Ectodermal cell (in vitro differentiated cells): Measurements from ENCODE around the gene PXDN.
"Not testable (repeated sequence)": the region's sequence is repeated elsewhere in the genome, so short reads cannot be mapped to it uniquely, and the experiment has no call there.

Source experiments
- H3K27ac ChIP-seq: 2 replicates; pipeline ENCODE4 v1.7.0; 2013; ENCODE audit warnings: mild to moderate bottlenecking, low read depth, low read length; ENCODE audit not compliant: insufficient read depth, poor library complexity, severe bottlenecking
- H3K27me3 ChIP-seq: 2 replicates; pipeline ENCODE4 v1.7.0; 2013; ENCODE audit warnings: mild to moderate bottlenecking, low read length; ENCODE audit not compliant: insufficient read depth, control insufficient read depth, poor library complexity, severe bottlenecking
- H3K36me3 ChIP-seq: one replicate; pipeline ENCODE4 v1.7.0; 2013; ENCODE audit warnings: low read length; ENCODE audit not compliant: control insufficient read depth, insufficient read depth
- H3K4me1 ChIP-seq: one replicate; pipeline ENCODE4 v1.7.0; 2013; ENCODE audit warnings: low read length; ENCODE audit not compliant: control insufficient read depth, insufficient read depth
- H3K4me3 ChIP-seq: 2 replicates; pipeline ENCODE4 v1.7.0; 2013; ENCODE audit warnings: low read depth, low read length, control low read depth; ENCODE audit not compliant: insufficient read depth
- H3K9me3 ChIP-seq: 2 replicates; pipeline ENCODE4 v1.7.0; 2013; ENCODE audit warnings: mild to moderate bottlenecking, low read length, moderate library complexity; ENCODE audit not compliant: control insufficient read depth
- WGBS, 2 experiments: methylation state at CpG; one replicate each; pipeline ENCODE4 v1.1.7; 2013; ENCODE audit warnings: missing lambda C conversion rate in 2 of 2; 5-methylcytosine and 5-hydroxymethylcytosine counted together

PXDN gene

GRCh38 chr2:1731447-1731962 is 12.8 kb downstream of the PXDN start:
- WGBS, 2 experiments = 73 to 76% methylated on average over 8 of the region's 8 CpGs
- H3K4me1 ChIP-seq = peaks cover 41% of the 10 kb centered on the region
- no peak overlapping the region for H3K4me3 ChIP-seq
- H3K27me3 ChIP-seq = peaks cover 57% of the 10 kb centered on the region
- no peak overlapping the region for H3K27ac ChIP-seq
- no peaks in the 10 kb centered on the region for H3K9me3 ChIP-seq
- H3K36me3 ChIP-seq = no peaks in the 10 kb centered on the region

- Histone ChIP-seq H3K27ac (no peak overlapping the region), H3K4me1 (peaks cover 41% of the 10 kb centered on the region), H3K27me3 (peaks cover 57% of the 10 kb centered on the region), H3K36me3 (no peaks in the 10 kb centered on the region), H3K4me3 (no peak overlapping the region), H3K9me3 (no peaks in the 10 kb centered on the region)
- 36 to 49% methylated on average over 9 to 10 of the region's 10 CpGs for WGBS, 2 experiments
Measured at GRCh38 chr2:1730015-1730927, 14.0 kb downstream of the PXDN start.

DNA sequence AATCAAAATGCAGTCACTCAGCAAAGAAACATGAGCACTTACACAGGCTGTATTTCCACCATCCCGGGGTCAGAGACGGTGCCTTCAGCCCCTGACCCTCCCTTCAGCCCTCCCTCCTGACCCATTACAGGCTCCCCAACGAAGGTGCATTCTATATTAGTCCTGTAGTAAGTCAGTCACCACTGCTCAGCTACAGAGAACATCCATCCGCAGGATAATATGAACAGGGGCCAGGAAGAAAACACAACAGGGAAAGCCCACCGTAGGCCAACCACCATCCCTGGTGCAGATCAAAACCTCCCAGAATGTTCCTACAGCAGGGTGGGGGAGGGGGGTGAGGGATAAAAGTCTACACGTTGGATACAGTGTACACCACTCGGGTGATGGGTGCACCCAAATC is 15.1 kb downstream of the PXDN start:
- H3K4me3 ChIP-seq = no peak overlapping the region
- H3K27me3 ChIP-seq = peaks cover 57% of the 10 kb centered on the region
- no peaks in the 10 kb centered on the region for H3K36me3 ChIP-seq
- H3K9me3 ChIP-seq = no peaks in the 10 kb centered on the region
- H3K4me1 ChIP-seq = peaks cover 41% of the 10 kb centered on the region
- no peak overlapping the region for H3K27ac ChIP-seq
- WGBS, 2 experiments = 61 to 65% methylated on average over 7 of the region's 7 CpGs

DNA sequence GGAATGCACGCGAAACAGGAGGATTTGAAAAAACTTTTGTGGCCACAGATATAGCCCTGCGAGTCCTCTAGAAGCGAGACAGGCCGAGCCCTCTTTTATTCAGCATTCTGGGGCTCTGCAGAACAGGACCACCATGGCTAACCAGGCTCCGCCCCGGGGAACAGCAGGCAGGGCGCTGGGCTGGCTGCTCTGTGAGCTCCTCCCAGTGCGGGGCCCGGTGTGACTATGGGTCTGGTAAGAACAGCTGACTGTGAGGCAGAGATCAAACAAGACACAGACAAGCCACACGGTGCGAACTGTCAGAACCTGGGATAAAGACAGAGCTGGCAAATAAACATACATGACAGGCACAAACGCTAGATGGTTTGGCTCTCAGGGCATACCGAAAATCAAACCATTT is 15.5 kb downstream of the PXDN start:
- H3K4me1 ChIP-seq = peaks cover 41% of the 10 kb centered on the region
- no peaks in the 10 kb centered on the region for H3K36me3 ChIP-seq
- H3K4me3 ChIP-seq = no peak overlapping the region
- no peak overlapping the region for H3K27ac ChIP-seq
- no peaks in the 10 kb centered on the region for H3K9me3 ChIP-seq
- 43 to 44% methylated on average over 14 of the region's 14 CpGs for WGBS, 2 experiments
- H3K27me3 ChIP-seq = peaks cover 57% of the 10 kb centered on the region

GRCh38 chr2:1727796-1728474 is 16.4 kb downstream of the PXDN start:
- Histone ChIP-seq H3K36me3 (no peaks in the 10 kb centered on the region), H3K4me3 (no peak overlapping the region), H3K4me1 (peaks cover 41% of the 10 kb centered on the region), H3K27me3 (peaks cover 56% of the 10 kb centered on the region), H3K27ac (no peak overlapping the region), H3K9me3 (no peaks in the 10 kb centered on the region)
- WGBS, 2 experiments = 93% methylated on average over 16 of the region's 16 CpGs

- Histone ChIP-seq H3K36me3 (no peaks in the 10 kb centered on the region), H3K4me3 (no peak overlapping the region), H3K4me1 (peaks cover 38% of the 10 kb centered on the region), H3K27me3 (peaks cover 49% of the 10 kb centered on the region), H3K9me3 (no peaks in the 10 kb centered on the region), H3K27ac (no peak overlapping the region)
- WGBS, 2 experiments = 91 to 92% methylated on average over 21 to 22 of the region's 22 CpGs
Measured at GRCh38 chr2:1727101-1727771, 17.1 kb downstream of the PXDN start.

GRCh38 chr2:1726558-1726957 is 17.8 kb downstream of the PXDN start:
- no peak overlapping the region for H3K27ac ChIP-seq
- H3K27me3 ChIP-seq = peaks cover 43% of the 10 kb centered on the region
- H3K4me3 ChIP-seq = no peak overlapping the region
- no peaks in the 10 kb centered on the region for H3K36me3 ChIP-seq
- no peaks in the 10 kb centered on the region for H3K9me3 ChIP-seq
- 92 to 99% methylated on average over 3 of the region's 3 CpGs for WGBS, 2 experiments
- H3K4me1 ChIP-seq = peaks cover 33% of the 10 kb centered on the region

DNA sequence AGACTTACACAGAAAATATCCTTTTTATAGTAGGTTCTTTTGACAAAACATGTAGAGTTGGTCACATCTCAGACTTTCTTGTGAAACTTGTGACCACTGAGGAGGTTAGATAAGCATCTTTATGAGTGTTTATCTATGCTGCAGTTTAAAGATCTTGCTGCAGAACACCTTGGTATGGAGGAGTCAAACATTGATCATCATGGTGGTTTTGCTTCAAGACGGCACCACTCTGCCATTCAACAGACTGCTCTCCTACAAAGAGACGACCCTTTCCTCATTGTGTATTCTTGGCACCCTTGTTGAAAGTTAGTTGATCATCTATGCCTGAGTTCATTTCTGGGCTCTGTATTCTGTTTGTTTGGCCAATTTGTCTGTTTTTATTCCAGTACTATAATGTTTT is 20.0 kb downstream of the PXDN start:
- H3K27ac ChIP-seq = not testable (repeated sequence)
- WGBS, 2 experiments = 88 to 96% methylated on average over 2 of the region's 2 CpGs

DNA sequence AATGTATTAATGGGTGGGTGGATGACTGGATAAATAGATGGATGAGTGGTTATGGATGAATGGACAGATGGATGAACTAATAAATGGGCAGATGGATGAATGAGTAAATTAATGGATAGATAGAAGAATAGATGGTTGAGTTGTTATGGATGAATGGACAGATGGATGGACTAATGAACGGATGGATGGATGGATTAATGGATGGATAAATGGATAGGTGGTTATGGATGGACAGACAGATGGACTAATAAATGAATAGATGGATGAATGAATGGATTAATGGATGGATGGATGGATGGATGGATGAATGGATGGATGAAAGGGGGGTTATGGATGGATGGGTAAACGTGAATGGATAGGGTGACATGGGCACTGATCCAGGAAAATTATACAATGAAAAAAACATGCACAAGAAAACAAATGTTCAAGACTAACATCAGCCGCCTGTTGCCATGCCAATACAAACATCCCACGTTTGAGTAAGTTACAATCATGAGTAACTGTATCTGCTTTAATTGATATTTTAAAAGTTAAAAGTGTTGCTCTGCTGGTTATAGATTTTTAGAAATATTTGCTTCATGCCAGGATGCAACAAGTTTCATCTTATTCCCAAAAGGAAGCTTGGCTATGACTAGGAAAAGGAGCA is 20.8 kb downstream of the PXDN start:
- H3K4me3 ChIP-seq = no peak overlapping the region
- no peaks in the 10 kb centered on the region for H3K9me3 ChIP-seq
- peaks cover 17% of the 10 kb centered on the region for H3K27me3 ChIP-seq
- no peaks in the 10 kb centered on the region for H3K36me3 ChIP-seq
- WGBS, 2 experiments = 89 to 98% methylated on average over 4 of the region's 4 CpGs
- H3K27ac ChIP-seq = no peak overlapping the region
- peaks cover 4% of the 10 kb centered on the region for H3K4me1 ChIP-seq

More for the DNA sequence above, 20.0 kb downstream of the PXDN start:
- not testable (repeated sequence) for H3K4me3 ChIP-seq, H3K36me3 ChIP-seq, H3K9me3 ChIP-seq
- Histone ChIP-seq H3K27me3 (peaks cover 24% of the 10 kb centered on the region), H3K4me1 (peaks cover 12% of the 10 kb centered on the region)
